ENCODE data around the gene TDG. TPM values are rescaled to one million over a fixed set of nuclear protein-coding genes. Genes with fewer than 3 reads are reported as not detected.

The TDG gene
- total and polyA plus RNA-seq, 2 experiments from 2014 or later = 27.9 to 47.9 TPM

DNA sequence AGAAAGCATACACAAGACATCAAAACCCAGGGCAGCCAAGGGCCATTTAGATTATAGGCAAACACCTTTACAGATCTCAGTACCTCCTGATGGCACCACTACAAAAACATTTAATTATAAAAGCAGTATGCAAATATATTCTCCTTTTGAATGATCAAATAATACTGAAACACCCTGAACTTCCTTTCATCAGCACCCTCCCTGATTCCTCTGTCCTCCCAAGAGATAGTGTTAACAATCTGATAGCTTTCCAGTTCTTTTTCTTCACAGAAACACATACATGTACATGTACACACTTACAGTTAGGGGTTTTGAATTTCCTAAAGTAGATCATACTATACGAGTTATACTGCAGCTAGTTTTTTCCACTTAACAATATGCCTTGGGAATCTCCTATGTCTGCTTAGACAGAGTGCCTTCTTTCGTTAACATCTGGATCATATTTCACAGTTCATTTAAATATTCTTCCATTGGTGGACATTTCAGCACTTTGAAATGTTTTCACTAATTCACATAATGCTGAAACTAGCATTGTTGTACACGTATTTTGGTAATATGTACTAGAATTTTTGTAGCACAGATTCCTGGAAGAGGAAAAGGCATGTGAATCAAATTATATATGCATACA lies 35.2 kb downstream of the TDG start:
- H3K36me3 ChIP-seq (replicated peaks; ENCODE audit: insufficient read depth, low read depth) = no peaks in the 10 kb centered on the region
- no peak overlapping the region for H3K27ac ChIP-seq
- no peak for DNase-seq (ENCODE audit: low spot score)
- no peaks in the 10 kb centered on the region for H4K20me1 ChIP-seq (ENCODE audit: insufficient read depth, poor library complexity, severe bottlenecking)
- H3K4me3 ChIP-seq = no peak overlapping the region
- H3K9me2 ChIP-seq (replicated peaks; ENCODE audit: insufficient read depth) = no peaks in the 10 kb centered on the region
- 75% methylated on average over 3 of the region's 3 CpGs for WGBS (ENCODE audit: low lambda C conversion rate, missing lambda C conversion rate)
- no peak overlapping the region for H3K4me2 ChIP-seq
- H2AFZ ChIP-seq = no peak overlapping the region
- no peaks in the 10 kb centered on the region for H3K9me3 ChIP-seq (ENCODE audit: low read depth)
- H3K79me2 ChIP-seq = no peaks in the 10 kb centered on the region
- H3K27me3 ChIP-seq = no peaks in the 10 kb centered on the region
- H3K4me1 ChIP-seq (ENCODE audit: insufficient read depth) = no peaks in the 10 kb centered on the region
- TF ChIP-seq EZH2phosphoT487 (IDR thresholded peaks at IDR 0.05; ENCODE audit: low read depth, severe bottlenecking, unreplicated experiment) (no peak), EZH2 (IDR thresholded peaks at IDR 0.05; ENCODE audit: borderline replicate concordance) (no peak), CTCF (IDR thresholded peaks at IDR 0.05; ENCODE audit: poor library complexity) (no peak)

DNA sequence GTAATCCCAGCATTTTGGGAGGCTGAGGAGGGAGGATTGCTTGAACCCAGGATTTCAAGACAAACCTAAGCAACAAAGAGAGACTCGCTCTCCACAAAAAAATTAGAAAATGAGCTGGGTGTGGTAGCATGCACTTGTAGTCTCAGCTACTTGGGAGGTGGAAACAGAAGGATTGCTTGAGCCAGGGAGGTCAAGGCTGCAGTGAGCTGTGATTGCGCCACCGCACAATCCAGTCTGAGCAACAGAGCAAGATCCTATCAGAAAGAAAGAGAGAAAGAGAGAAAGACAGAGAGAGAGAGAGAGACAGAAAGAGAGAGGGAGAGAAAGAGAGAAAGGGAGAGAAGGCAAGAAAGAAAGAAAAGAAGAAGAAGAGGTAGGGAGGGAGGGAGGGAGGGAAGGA lies 37.0 kb downstream of the TDG start:
- DNase-seq (ENCODE audit: low spot score) = no peak
- H3K9me2 ChIP-seq (replicated peaks; ENCODE audit: insufficient read depth) = no peaks in the 10 kb centered on the region
- TF ChIP-seq EZH2 (IDR thresholded peaks at IDR 0.05; ENCODE audit: borderline replicate concordance) (no peak), CTCF (IDR thresholded peaks at IDR 0.05; ENCODE audit: poor library complexity) (no peak), EZH2phosphoT487 (IDR thresholded peaks at IDR 0.05; ENCODE audit: low read depth, severe bottlenecking, unreplicated experiment) (no peak)
- no peak overlapping the region for H2AFZ ChIP-seq
- WGBS (ENCODE audit: low lambda C conversion rate, missing lambda C conversion rate) = 95% methylated on average over 3 of the region's 3 CpGs
- H4K20me1 ChIP-seq (ENCODE audit: insufficient read depth, poor library complexity, severe bottlenecking) = no peaks in the 10 kb centered on the region
- no peaks in the 10 kb centered on the region for H3K79me2 ChIP-seq
- H3K4me3 ChIP-seq = no peak overlapping the region
- H3K27ac ChIP-seq = no peak overlapping the region
- H3K4me1 ChIP-seq (ENCODE audit: insufficient read depth) = no peaks in the 10 kb centered on the region
- no peaks in the 10 kb centered on the region for H3K9me3 ChIP-seq (ENCODE audit: low read depth)
- H3K27me3 ChIP-seq = no peaks in the 10 kb centered on the region
- H3K36me3 ChIP-seq (replicated peaks; ENCODE audit: insufficient read depth, low read depth) = no peaks in the 10 kb centered on the region
- no peak overlapping the region for H3K4me2 ChIP-seq

- no peak overlapping the region for H3K4me2 ChIP-seq
- H4K20me1 ChIP-seq (ENCODE audit: insufficient read depth, poor library complexity, severe bottlenecking) = no peaks in the 10 kb centered on the region
- H3K36me3 ChIP-seq (replicated peaks; ENCODE audit: insufficient read depth, low read depth) = no peaks in the 10 kb centered on the region
- no peak for DNase-seq (ENCODE audit: low spot score)
- H3K9me2 ChIP-seq (replicated peaks; ENCODE audit: insufficient read depth) = no peaks in the 10 kb centered on the region
- H3K79me2 ChIP-seq = no peaks in the 10 kb centered on the region
- no peaks in the 10 kb centered on the region for H3K9me3 ChIP-seq (ENCODE audit: low read depth)
- no peak overlapping the region for H3K4me3 ChIP-seq
- TF ChIP-seq EZH2 (IDR thresholded peaks at IDR 0.05; ENCODE audit: borderline replicate concordance) (no peak), CTCF (IDR thresholded peaks at IDR 0.05; ENCODE audit: poor library complexity) (no peak), EZH2phosphoT487 (IDR thresholded peaks at IDR 0.05; ENCODE audit: low read depth, severe bottlenecking, unreplicated experiment) (no peak)
- 81% methylated on average over 2 of the region's 2 CpGs for WGBS (ENCODE audit: low lambda C conversion rate, missing lambda C conversion rate)
- H3K27me3 ChIP-seq = no peaks in the 10 kb centered on the region
- H3K27ac ChIP-seq = no peak overlapping the region
- no peak overlapping the region for H2AFZ ChIP-seq
- H3K4me1 ChIP-seq (ENCODE audit: insufficient read depth) = no peaks in the 10 kb centered on the region
These were observed 37.9 kb downstream of the TDG start for GRCh38 chr12:104003596-104003995.
